Fibroblast of the aortic adventitia (primary cell): ENCODE data around the gene HAPLN3. TPM values are rescaled to one million over a fixed set of nuclear protein-coding genes. Genes with fewer than 3 reads are reported as not detected.
A peak's percentile ranks its signal among the peaks of the same experiment; 100 is the strongest.
"Not testable (repeated sequence)": the region's sequence is repeated elsewhere in the genome, so short reads cannot be mapped to it uniquely, and the experiment has no call there.

Source experiments
- DNase-seq: peaks from one replicate; pipeline ENCODE4 v3.0.0-alpha.2; 2010; ENCODE audit warnings: low read depth
- H3K4me3 ChIP-seq: 2 replicates; pipeline ENCODE4 v1.5.1; 2011; ENCODE audit warnings: low read depth, mild to moderate bottlenecking, control low read depth, low read length, moderate library complexity
- total RNA-seq: library from RNA; depleted of rRNA; stranded (reverse); fragments of >200 nt; gene quantifications from 2 replicates; pipeline ENCODE4 v1.2.3, GENCODE V29; 2012; ENCODE audit warnings: low replicate concordance
- TF ChIP-seq, protein P1 (sequence below): IDR thresholded peaks from 2 replicates; pipeline ENCODE4 v1.5.1; 2011; ENCODE audit warnings: mild to moderate bottlenecking, low read length, control low read depth, inconsistent platforms; ENCODE audit not compliant: insufficient read depth

Gene HAPLN3, protein sequence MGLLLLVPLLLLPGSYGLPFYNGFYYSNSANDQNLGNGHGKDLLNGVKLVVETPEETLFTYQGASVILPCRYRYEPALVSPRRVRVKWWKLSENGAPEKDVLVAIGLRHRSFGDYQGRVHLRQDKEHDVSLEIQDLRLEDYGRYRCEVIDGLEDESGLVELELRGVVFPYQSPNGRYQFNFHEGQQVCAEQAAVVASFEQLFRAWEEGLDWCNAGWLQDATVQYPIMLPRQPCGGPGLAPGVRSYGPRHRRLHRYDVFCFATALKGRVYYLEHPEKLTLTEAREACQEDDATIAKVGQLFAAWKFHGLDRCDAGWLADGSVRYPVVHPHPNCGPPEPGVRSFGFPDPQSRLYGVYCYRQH
- total RNA-seq: 2.8 and 14.6 TPM in 2 replicates

DNA sequence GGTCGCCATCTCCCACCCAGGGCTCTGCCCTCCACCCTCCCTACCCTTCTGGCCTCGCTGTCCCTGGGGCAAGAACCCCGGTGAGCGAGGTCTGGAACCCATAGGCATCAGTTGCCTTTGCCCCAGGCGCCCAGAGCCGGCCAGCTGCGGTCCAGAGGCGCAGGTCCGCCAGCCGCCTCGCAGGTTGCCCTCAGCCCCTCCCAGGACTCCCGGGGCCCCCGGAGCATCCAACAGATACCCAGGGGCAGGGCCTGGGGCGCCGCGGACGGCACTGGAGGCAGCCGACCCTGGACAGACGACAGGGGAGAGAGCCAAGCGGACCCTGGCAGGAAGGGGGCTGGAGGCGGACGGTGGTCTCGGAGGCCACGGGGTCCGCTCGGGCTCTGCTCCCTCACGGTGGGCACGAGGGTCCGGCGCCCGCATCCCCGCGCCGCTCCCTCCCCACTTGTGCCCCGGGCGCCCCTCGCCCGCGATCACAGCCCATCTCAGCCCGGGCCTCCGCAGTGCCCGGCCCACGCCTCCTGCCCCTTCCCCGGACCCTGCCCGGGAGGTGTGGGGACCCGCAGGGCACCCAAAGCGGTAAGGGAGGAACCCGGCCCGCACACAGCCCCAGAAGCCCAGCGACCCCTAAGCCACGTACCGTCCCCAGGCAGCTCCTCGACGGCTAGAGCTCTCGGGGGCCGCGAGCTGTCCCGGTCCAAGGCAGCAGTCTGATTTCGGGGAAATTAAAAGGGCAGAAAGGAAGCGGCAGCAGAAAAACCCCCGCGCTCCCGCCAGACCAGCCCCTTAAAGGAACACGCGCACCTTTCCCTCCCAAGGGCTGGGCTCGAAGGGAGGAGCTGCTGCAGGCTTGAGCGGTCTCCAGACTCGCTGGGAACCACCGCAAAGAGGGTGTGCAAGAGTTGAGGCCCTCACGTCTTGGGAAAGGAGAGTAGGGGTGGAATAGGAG lies at the start of gene HAPLN3:
TSS of gene HAPLN3 (minus strand) at position 726 of the 949 bp plus-strand sequence. CDS start 8,246 bp downstream, outside the sequence.
- DNase-seq: no peak
- H3K4me3 ChIP-seq: peak within 1 kb of the TSS; percentile 71
- TF ChIP-seq, protein P1, sequence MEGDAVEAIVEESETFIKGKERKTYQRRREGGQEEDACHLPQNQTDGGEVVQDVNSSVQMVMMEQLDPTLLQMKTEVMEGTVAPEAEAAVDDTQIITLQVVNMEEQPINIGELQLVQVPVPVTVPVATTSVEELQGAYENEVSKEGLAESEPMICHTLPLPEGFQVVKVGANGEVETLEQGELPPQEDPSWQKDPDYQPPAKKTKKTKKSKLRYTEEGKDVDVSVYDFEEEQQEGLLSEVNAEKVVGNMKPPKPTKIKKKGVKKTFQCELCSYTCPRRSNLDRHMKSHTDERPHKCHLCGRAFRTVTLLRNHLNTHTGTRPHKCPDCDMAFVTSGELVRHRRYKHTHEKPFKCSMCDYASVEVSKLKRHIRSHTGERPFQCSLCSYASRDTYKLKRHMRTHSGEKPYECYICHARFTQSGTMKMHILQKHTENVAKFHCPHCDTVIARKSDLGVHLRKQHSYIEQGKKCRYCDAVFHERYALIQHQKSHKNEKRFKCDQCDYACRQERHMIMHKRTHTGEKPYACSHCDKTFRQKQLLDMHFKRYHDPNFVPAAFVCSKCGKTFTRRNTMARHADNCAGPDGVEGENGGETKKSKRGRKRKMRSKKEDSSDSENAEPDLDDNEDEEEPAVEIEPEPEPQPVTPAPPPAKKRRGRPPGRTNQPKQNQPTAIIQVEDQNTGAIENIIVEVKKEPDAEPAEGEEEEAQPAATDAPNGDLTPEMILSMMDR: no peak

DNA sequence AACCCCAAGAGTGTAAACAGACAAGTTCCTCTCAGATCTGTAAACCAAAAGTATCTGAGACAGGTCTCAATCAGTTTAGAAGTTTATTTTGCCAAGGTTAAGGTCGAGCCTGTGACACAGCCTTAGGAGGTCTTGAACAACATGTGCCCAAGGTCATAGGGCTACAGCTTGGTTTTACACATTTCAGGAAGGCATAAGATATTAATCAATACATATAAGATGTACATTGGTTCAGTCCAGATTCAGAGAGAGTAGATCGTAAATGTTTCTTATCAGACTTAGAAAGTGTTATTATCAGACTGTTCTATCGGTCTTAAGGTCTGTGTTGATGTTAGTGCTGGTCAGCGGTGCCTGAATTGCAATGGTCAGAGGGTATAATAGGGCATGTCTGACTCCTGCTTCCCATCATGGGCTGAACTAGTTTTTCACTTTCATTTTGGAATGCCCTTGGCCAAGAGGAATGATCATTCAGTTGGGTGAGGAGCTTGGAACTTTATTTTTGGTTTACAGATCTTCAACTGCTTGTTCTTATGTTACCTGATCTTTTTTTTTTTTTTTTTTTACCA lies 44.8 kb upstream of the HAPLN3 start:
- DNase-seq: no peak
- TF ChIP-seq, protein P1: no peak
- no peak overlapping the region for H3K4me3 ChIP-seq

DNA sequence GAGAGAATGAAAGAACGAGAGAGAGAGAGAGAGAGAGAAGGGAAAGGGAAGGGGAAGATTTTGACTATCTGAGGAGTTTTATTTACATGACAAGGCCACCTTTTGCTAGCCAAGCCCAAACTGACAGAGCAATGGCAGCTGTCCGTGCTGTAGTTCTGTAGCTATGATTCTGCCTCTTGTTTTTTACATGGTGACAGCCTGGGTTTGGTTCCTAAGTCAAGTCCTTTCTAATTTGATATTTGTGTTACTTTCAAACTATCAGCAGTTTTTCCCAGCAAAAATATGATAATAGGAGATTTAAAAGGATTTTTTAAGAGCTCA lies 44.1 kb upstream of the HAPLN3 start:
- no peak overlapping the region for H3K4me3 ChIP-seq
- no peak for DNase-seq
- TF ChIP-seq, protein P1: no peak

DNA sequence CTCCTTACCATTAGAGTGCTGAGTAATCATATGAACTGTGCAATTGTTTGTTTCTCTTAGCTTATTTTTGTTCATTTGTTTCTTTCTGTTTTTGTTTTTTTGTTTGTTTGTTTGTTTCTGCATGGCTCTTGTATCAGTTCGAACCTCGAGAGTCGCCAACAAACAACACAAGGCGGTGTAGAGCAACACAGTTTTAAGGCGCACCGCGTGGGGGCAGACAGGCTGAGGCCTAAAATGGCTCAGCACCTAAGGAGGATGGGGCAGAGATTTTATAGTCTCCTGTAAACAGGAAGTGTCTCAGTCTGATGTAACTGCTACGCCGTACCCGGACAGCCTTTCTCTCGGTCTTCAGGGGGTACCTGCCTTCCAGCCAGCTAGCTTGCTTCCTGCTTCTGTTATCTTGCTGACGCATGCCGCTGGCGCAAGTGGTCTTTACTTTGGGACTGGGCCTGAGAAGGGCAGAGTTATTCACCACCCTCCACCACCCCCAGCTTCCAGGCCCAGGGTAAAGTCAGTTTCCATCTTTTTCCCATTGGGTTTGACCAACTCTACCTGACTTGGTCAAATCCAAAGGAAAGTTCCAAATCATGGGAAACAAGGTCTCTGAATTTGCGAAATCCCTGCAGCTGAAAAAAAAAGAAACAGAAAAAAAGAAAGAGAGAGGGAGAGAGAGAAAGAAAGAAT lies 43.6 kb upstream of the HAPLN3 start:
- H3K4me3 ChIP-seq: no peak overlapping the region
- TF ChIP-seq, protein P1: no peak
- DNase-seq: peak; percentile 24

DNA sequence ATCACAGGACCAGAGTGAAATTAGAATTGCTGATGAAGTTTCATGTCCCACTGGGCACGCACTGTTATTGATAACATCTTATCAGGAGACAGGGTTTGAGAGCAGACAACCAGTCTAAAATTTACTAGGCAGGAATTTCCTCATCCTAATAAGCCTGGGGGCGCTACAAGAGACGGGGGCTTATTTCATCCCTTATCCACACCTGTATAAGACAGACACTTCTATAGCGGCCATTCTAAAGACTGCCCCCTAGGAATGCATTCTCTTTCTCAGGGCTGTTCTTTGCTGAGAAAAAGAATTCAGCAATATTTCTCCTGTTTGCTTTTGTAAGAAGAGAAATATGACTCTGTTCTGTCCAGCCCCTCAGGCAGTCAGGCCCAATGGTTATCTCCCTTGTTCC lies 39.1 kb upstream of the HAPLN3 start:
- not testable (repeated sequence) for DNase-seq, H3K4me3 ChIP-seq

DNA sequence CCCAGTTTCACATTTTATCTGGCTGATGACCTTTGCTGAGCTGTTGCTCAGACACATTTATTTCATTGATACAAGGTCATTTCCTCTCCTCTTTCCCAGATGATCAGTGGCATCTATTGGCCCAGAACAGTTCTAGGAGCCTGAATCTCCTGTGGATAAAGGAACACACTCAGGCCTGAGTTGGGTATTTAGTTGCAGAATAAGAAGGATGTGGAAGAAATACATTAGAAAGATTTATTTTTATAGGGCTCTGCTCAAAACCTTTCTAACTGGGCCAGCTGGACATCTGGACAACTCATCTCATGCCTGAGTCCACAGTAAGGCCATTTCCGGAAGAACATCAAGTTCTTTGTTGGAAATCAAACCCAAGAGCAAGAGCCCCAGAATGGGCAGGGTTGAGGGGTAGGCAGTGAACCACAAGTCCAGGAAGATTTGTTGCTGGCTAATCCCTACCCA lies 37.6 kb upstream of the HAPLN3 start:
- DNase-seq: no peak
- no peak overlapping the region for H3K4me3 ChIP-seq
- TF ChIP-seq, protein P1: no peak
